Mesenchymal stem cell (in vitro differentiated cells and primary cell): ENCODE data around the gene PLXNC1.

Experiments
- DNase-seq: peaks from one replicate; pipeline ENCODE4 v3.0.0-alpha.2; 2013
- H2AFZ ChIP-seq: one replicate; pipeline ENCODE4 v1.6.1; 2013; ENCODE audit warnings: low read depth, mild to moderate bottlenecking, control low read depth, inconsistent platforms, low read length, moderate library complexity
- H2AK5ac ChIP-seq: 2 replicates; pipeline ENCODE4 v1.6.1; 2013; ENCODE audit warnings: low read length, moderate library complexity, mild to moderate bottlenecking, inconsistent platforms; ENCODE audit not compliant: severe bottlenecking
- H2BK120ac ChIP-seq: one replicate; pipeline ENCODE4 v1.6.1; 2013; ENCODE audit warnings: low read depth, mild to moderate bottlenecking, inconsistent platforms, low read length, moderate library complexity
- H2BK12ac ChIP-seq, 2 experiments: one replicate each; pipeline ENCODE4 v1.6.1; 2013; ENCODE audit warnings: inconsistent platforms in 2 of 2, low read length in 2 of 2, mild to moderate bottlenecking in 2 of 2, moderate library complexity in 2 of 2, control low read depth in 1 of 2
- H2BK15ac ChIP-seq: one replicate; pipeline ENCODE4 v1.6.1; 2013; ENCODE audit warnings: mild to moderate bottlenecking, low read depth, inconsistent platforms; ENCODE audit not compliant: poor library complexity, severe bottlenecking
- H2BK5ac ChIP-seq: 2 replicates; pipeline ENCODE4 v1.6.1; 2013; ENCODE audit warnings: low read depth, mild to moderate bottlenecking, low read length, control low read depth, inconsistent platforms; ENCODE audit not compliant: poor library complexity, severe bottlenecking
- H3K14ac ChIP-seq, 2 experiments: one replicate each; pipeline ENCODE4 v1.6.1; 2013; ENCODE audit warnings: inconsistent platforms in 2 of 2, low read length in 2 of 2, control low read depth in 1 of 2, mild to moderate bottlenecking in 1 of 2, moderate library complexity in 1 of 2
- H3K18ac ChIP-seq, 2 experiments: one replicate each; pipeline ENCODE4 v1.6.1; 2013; ENCODE audit warnings: inconsistent platforms in 2 of 2, low read length in 2 of 2, control low read depth in 1 of 2, low read depth in 1 of 2, mild to moderate bottlenecking in 1 of 2
- H3K23ac ChIP-seq, 2 experiments: one replicate each; pipeline ENCODE4 v1.6.1; 2013; ENCODE audit warnings: inconsistent platforms in 2 of 2, low read length in 2 of 2, mild to moderate bottlenecking in 2 of 2, moderate library complexity in 2 of 2, control low read depth in 1 of 2
- H3K27ac ChIP-seq: 2 replicates; pipeline ENCODE4 v1.5.1; 2013; ENCODE audit warnings: mild to moderate bottlenecking, moderate library complexity, low read length, control low read depth, inconsistent platforms; ENCODE audit not compliant: poor library complexity, severe bottlenecking
- H3K27me3 ChIP-seq, 2 experiments: 2 replicates each; pipeline versions ENCODE4 v1.6.1 to v1.7.0; 2013; ENCODE audit warnings: low read length in 2 of 2, mild to moderate bottlenecking in 2 of 2, moderate library complexity in 2 of 2, control low read depth in 1 of 2, inconsistent platforms in 1 of 2; ENCODE audit not compliant: control insufficient read depth in 1 of 2, insufficient read depth in 1 of 2
- H3K36me3 ChIP-seq, 2 experiments: 2 replicates each; pipeline versions ENCODE4 v1.6.1 to v1.7.0; 2013; ENCODE audit warnings: low read length in 2 of 2, control low read depth in 1 of 2, inconsistent platforms in 1 of 2, low read depth in 1 of 2, mild to moderate bottlenecking in 1 of 2; ENCODE audit not compliant: insufficient read depth in 2 of 2, control insufficient read depth in 1 of 2
- H3K4ac ChIP-seq, 2 experiments: one replicate each; pipeline ENCODE4 v1.6.1; 2013; ENCODE audit warnings: inconsistent platforms in 2 of 2, low read length in 2 of 2, mild to moderate bottlenecking in 2 of 2, moderate library complexity in 2 of 2, control low read depth in 1 of 2, low read depth in 1 of 2
- H3K4me1 ChIP-seq: 2 replicates; pipeline ENCODE4 v1.6.1; 2013; ENCODE audit warnings: low read depth, low read length, control low read depth; ENCODE audit not compliant: control insufficient read depth, insufficient read depth
- H3K4me2 ChIP-seq: 2 replicates; pipeline ENCODE4 v1.6.1; 2013; ENCODE audit warnings: low read length, mild to moderate bottlenecking, inconsistent platforms; ENCODE audit not compliant: poor library complexity, severe bottlenecking
- H3K4me3 ChIP-seq, 2 experiments: 2 replicates each; pipeline versions ENCODE4 v1.5.1 to v1.7.0; 2013; ENCODE audit warnings: low read length in 2 of 2, mild to moderate bottlenecking in 2 of 2, control low read depth in 1 of 2, low read depth in 1 of 2; ENCODE audit not compliant: insufficient read depth in 1 of 2
- H3K79me1 ChIP-seq: replicated peaks from 2 replicates; pipeline ENCODE4 v1.6.1; 2013; ENCODE audit warnings: mild to moderate bottlenecking, control low read depth, low read length, inconsistent platforms; ENCODE audit not compliant: poor library complexity, severe bottlenecking
- H3K9ac ChIP-seq: 2 replicates; pipeline ENCODE4 v1.7.0; 2013; ENCODE audit warnings: mild to moderate bottlenecking, low read length, moderate library complexity
- H3K9me3 ChIP-seq: 2 replicates; pipeline ENCODE4 v1.7.0; 2013; ENCODE audit warnings: mild to moderate bottlenecking, low read length; ENCODE audit not compliant: control insufficient read depth
- H4K8ac ChIP-seq: one replicate; pipeline ENCODE4 v1.6.1; 2013; ENCODE audit warnings: inconsistent platforms, mild to moderate bottlenecking, low read length, moderate library complexity
- H4K91ac ChIP-seq: one replicate; pipeline ENCODE4 v1.6.1; 2013; ENCODE audit warnings: mild to moderate bottlenecking, low read length, inconsistent platforms
- WGBS: methylation state at CpG from one replicate; pipeline ENCODE4 v1.1.7; 2013; ENCODE audit warnings: mixed read lengths; 5-methylcytosine and 5-hydroxymethylcytosine counted together

PLXNC1 gene

DNA sequence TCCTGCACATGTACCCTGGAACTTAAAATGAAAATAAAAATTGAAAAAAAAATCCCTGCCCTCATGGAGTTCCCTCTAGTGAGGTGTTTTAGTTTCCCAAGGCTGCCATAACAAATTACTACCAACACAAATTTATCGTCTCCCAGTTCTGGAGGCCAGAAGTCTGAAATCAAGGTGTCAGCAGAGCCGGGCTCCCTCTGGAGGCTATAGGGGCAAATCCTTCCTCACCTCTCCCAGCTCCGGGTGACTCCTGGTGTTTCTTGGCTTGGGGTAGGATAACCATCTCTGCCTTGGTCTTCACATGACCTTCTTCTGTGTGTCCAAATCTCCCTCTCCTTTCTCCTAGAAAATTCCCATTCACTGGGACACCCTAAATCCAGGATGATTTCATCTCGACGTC is 50.1 kb downstream of the PLXNC1 start:
- H3K79me1 ChIP-seq = no peaks in the 10 kb centered on the region
- peaks cover 0 to 5% of the 10 kb centered on the region in 2 experiments for H3K27me3 ChIP-seq

DNA sequence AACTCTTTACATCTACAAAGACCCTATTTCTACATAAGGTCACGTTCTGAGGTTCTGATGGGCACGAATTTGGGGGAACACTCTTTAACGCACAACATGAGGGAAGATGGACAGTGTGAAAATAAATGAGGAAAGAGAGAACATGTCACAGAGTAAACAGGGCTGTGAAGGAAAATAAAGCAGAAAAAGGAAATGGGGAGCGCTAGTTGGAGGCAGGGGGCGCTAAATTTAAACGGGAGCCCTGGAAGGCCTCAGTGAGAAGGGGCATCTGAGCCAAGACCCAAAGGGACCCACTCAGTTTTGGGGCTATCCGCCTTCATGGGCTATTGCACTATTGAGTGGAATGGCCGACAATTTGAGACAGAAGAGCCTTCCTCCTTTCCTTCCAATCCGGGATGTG is 50.5 kb downstream of the PLXNC1 start:
- H3K4me1 ChIP-seq = peaks cover 1% of the 10 kb centered on the region
- H3K9me3 ChIP-seq = peaks cover 5% of the 10 kb centered on the region
- no peak overlapping the region for H3K14ac ChIP-seq
- no peak overlapping the region for H3K27ac ChIP-seq
- no peak overlapping the region for H2AFZ ChIP-seq
- H3K4me3 ChIP-seq = no peak overlapping the region
- peak overlapping the region; percentile 16 for H2BK15ac ChIP-seq
- 67% methylated on average over 9 of the region's 9 CpGs for WGBS
- no peak overlapping the region for H2BK120ac ChIP-seq
- no peaks in the 10 kb centered on the region for H3K36me3 ChIP-seq
- H3K18ac ChIP-seq = no peak overlapping the region
- DNase-seq = no peak
- H3K23ac ChIP-seq = no peak overlapping the region
- H3K79me1 ChIP-seq = no peaks in the 10 kb centered on the region
- H4K8ac ChIP-seq = no peak overlapping the region
- H3K4me2 ChIP-seq = no peak overlapping the region
- H2BK5ac ChIP-seq = no peak overlapping the region
- H3K9ac ChIP-seq = no peak overlapping the region
- H4K91ac ChIP-seq = no peak overlapping the region
- H2AK5ac ChIP-seq = no peak overlapping the region
- no peak overlapping the region for H3K4ac ChIP-seq
- H3K27me3 ChIP-seq = peaks cover 0 to 5% of the 10 kb centered on the region in 2 experiments
- H2BK12ac ChIP-seq = no peak overlapping the region

More for the DNA sequence above, 50.1 kb downstream of the PLXNC1 start:
- 69% methylated on average over 5 of the region's 5 CpGs for WGBS
- Histone ChIP-seq H3K27ac (no peak overlapping the region), H2AFZ (no peak overlapping the region), H4K91ac (no peak overlapping the region), H3K4ac (no peak overlapping the region), H3K23ac (no peak overlapping the region), H2BK15ac (no peak overlapping the region), H3K9ac (no peak overlapping the region), H2BK120ac (no peak overlapping the region), H4K8ac (no peak overlapping the region), H2BK5ac (no peak overlapping the region), H2BK12ac (no peak overlapping the region), H3K9me3 (peaks cover 5% of the 10 kb centered on the region), H2AK5ac (no peak overlapping the region), H3K18ac (no peak overlapping the region), H3K4me1 (no peaks in the 10 kb centered on the region), H3K14ac (no peak overlapping the region), H3K4me2 (no peak overlapping the region), H3K4me3 (no peak overlapping the region), H3K36me3 (no peaks in the 10 kb centered on the region)
- DNase-seq = no peak

DNA sequence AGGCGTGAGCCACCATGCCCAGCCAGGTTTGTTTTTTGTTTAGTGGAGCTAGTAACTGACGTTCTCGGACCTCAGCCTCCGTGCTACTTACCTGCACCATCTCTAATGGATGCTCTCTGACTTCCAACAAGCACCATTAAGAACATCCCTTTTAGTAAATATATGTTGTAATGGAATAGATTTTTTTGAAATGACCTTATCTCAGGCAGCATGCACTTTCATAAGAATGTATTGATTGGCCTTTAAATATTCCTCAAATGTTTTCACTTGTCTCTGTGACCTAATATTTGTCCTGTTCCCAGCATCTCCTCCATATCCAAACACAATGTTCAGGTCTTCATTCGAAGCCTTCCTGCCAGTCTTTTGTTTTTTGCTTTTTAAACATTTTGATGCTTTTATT is 51.7 kb downstream of the PLXNC1 start:
- no peak overlapping the region for H3K23ac ChIP-seq
- H3K79me1 ChIP-seq = no peaks in the 10 kb centered on the region
- H2BK120ac ChIP-seq = no peak overlapping the region
- H2AK5ac ChIP-seq = no peak overlapping the region
- H3K36me3 ChIP-seq = no peaks in the 10 kb centered on the region
- DNase-seq = no peak
- no peak overlapping the region for H2BK5ac ChIP-seq
- H3K4me1 ChIP-seq = peaks cover 1% of the 10 kb centered on the region
- no peak overlapping the region for H4K91ac ChIP-seq
- H3K14ac ChIP-seq = no peak overlapping the region
- no peak overlapping the region for H2BK15ac ChIP-seq
- H3K9me3 ChIP-seq = peaks cover 5% of the 10 kb centered on the region
- H3K9ac ChIP-seq = no peak overlapping the region
- peaks cover 0 to 5% of the 10 kb centered on the region in 2 experiments for H3K27me3 ChIP-seq
- no peak overlapping the region for H4K8ac ChIP-seq
- no peak overlapping the region for H2BK12ac ChIP-seq
- no peak overlapping the region for H3K4me3 ChIP-seq
- 93% methylated on average over 2 of the region's 5 CpGs for WGBS
- no peak overlapping the region for H3K27ac ChIP-seq
- H2AFZ ChIP-seq = no peak overlapping the region
- no peak overlapping the region for H3K4me2 ChIP-seq
- H3K18ac ChIP-seq = no peak overlapping the region
- no peak overlapping the region for H3K4ac ChIP-seq

DNA sequence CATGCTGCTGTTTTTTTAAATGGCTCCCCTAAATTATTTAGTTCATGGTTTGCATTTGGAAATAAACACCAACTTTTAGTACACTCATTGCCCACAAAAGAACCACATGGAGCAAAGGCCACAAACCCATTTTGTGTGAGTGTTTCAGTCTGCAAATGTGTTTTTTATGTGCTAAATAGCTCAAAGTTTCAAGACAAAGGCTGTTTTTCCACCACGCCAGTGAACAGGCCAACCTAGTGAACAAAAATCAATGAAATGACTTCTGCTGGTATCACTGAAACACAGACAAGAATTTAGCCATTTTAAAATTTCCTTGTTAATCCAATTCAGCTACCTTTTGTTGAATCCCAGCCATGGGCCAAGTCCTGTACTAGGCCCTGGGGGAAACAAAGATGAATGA is 52.3 kb downstream of the PLXNC1 start:
- no peak overlapping the region for H2BK120ac ChIP-seq
- H4K91ac ChIP-seq = no peak overlapping the region
- no peak overlapping the region for H3K4ac ChIP-seq
- WGBS = 100% methylated on average over 1 of the region's 1 CpG
- no peak overlapping the region for H3K23ac ChIP-seq
- H3K9ac ChIP-seq = no peak overlapping the region
- no peak overlapping the region for H2AK5ac ChIP-seq
- no peak for DNase-seq
- H2BK12ac ChIP-seq = no peak overlapping the region
- H3K36me3 ChIP-seq = no peaks in the 10 kb centered on the region
- no peak overlapping the region for H2BK5ac ChIP-seq
- no peak overlapping the region for H3K4me2 ChIP-seq
- no peak overlapping the region for H3K4me3 ChIP-seq
- H3K14ac ChIP-seq = no peak overlapping the region
- H2AFZ ChIP-seq = no peak overlapping the region
- no peaks in the 10 kb centered on the region for H3K79me1 ChIP-seq
- no peak overlapping the region for H3K27ac ChIP-seq
- peaks cover 1% of the 10 kb centered on the region for H3K4me1 ChIP-seq
- H3K18ac ChIP-seq = no peak overlapping the region
- no peak overlapping the region for H2BK15ac ChIP-seq
- H4K8ac ChIP-seq = no peak overlapping the region
- H3K27me3 ChIP-seq = peaks cover 0 to 5% of the 10 kb centered on the region in 2 experiments
- peaks cover 5% of the 10 kb centered on the region for H3K9me3 ChIP-seq
